Trophoblast cell (in vitro differentiated cells and primary cell): ENCODE data around the gene PLEKHG3.

ENCODE experiments used
- DNase-seq, 2 donors: peaks; one replicate each; pipeline ENCODE4 v3.0.0-alpha.2; 2016
- H2AFZ ChIP-seq: 2 replicates; pipeline ENCODE4 v1.6.1; 2013; ENCODE audit warnings: low read length, moderate library complexity, mild to moderate bottlenecking; ENCODE audit not compliant: insufficient read depth, poor library complexity
- H2AK5ac ChIP-seq: 2 replicates; pipeline ENCODE4 v1.6.1; 2013; ENCODE audit warnings: mild to moderate bottlenecking, low read length
- H2BK120ac ChIP-seq: 2 replicates; pipeline ENCODE4 v1.6.1; 2013; ENCODE audit warnings: low read length, mild to moderate bottlenecking, moderate library complexity; ENCODE audit not compliant: insufficient read depth, poor library complexity
- H2BK12ac ChIP-seq: 2 replicates; pipeline ENCODE4 v1.6.1; 2013; ENCODE audit warnings: mild to moderate bottlenecking, low read length, moderate library complexity
- H2BK5ac ChIP-seq: 2 replicates; pipeline ENCODE4 v1.6.1; 2013; ENCODE audit warnings: low read length, low read depth, moderate library complexity, mild to moderate bottlenecking; ENCODE audit not compliant: poor library complexity
- H3K14ac ChIP-seq: 2 replicates; pipeline ENCODE4 v1.6.1; 2013; ENCODE audit warnings: mild to moderate bottlenecking, low read length
- H3K18ac ChIP-seq: 2 replicates; pipeline ENCODE4 v1.6.1; 2013; ENCODE audit warnings: mild to moderate bottlenecking, low read length
- H3K23ac ChIP-seq: 2 replicates; pipeline ENCODE4 v1.6.1; 2013; ENCODE audit warnings: low read length
- H3K27ac ChIP-seq: 2 replicates; pipeline ENCODE4 v1.5.1; 2013; ENCODE audit warnings: low read depth, mild to moderate bottlenecking, inconsistent platforms, low read length, moderate library complexity
- H3K27me3 ChIP-seq: 2 replicates; pipeline ENCODE4 v1.6.1; 2013; ENCODE audit warnings: inconsistent platforms, mild to moderate bottlenecking, low read length, moderate library complexity; ENCODE audit not compliant: insufficient read depth
- H3K36me3 ChIP-seq, 2 experiments: 1 replicate in 1 of 2; 2 replicates in 1 of 2; pipeline ENCODE4 v1.6.1; 2013; ENCODE audit warnings: low read length in 2 of 2, mild to moderate bottlenecking in 2 of 2, moderate library complexity in 1 of 2; ENCODE audit not compliant: insufficient read depth in 2 of 2, control insufficient read depth in 1 of 2
- H3K4ac ChIP-seq: 2 replicates; pipeline ENCODE4 v1.6.1; 2013; ENCODE audit warnings: low read depth, mild to moderate bottlenecking, low read length, moderate library complexity
- H3K4me1 ChIP-seq, 2 experiments: 1 replicate in 1 of 2; 2 replicates in 1 of 2; pipeline ENCODE4 v1.6.1; 2013; ENCODE audit warnings: low read length in 2 of 2, mild to moderate bottlenecking in 2 of 2, moderate library complexity in 1 of 2; ENCODE audit not compliant: insufficient read depth in 2 of 2, control insufficient read depth in 1 of 2
- H3K4me2 ChIP-seq: 2 replicates; pipeline ENCODE4 v1.6.1; 2013; ENCODE audit warnings: inconsistent platforms, mild to moderate bottlenecking, low read length, moderate library complexity
- H3K4me3 ChIP-seq: 2 replicates; pipeline ENCODE4 v1.5.1; 2013; ENCODE audit warnings: mild to moderate bottlenecking, low read depth, low read length, inconsistent platforms
- H3K79me1 ChIP-seq: one replicate; pipeline ENCODE4 v1.6.1; 2013; ENCODE audit warnings: low read length
- H3K79me2 ChIP-seq: 2 replicates; pipeline ENCODE4 v1.6.1; 2013; ENCODE audit warnings: low read length, mild to moderate bottlenecking; ENCODE audit not compliant: control insufficient read depth, insufficient read depth, poor library complexity
- H3K9ac ChIP-seq: 2 replicates; pipeline ENCODE4 v1.6.1; 2013; ENCODE audit warnings: mild to moderate bottlenecking, low read length
- H3K9me3 ChIP-seq: 2 replicates; pipeline ENCODE4 v1.6.1; 2013; ENCODE audit warnings: low read depth, mild to moderate bottlenecking, control low read depth, inconsistent platforms, low read length; ENCODE audit not compliant: insufficient read depth
- H4K12ac ChIP-seq: 2 replicates; pipeline ENCODE4 v1.6.1; 2013; ENCODE audit warnings: low read depth, mild to moderate bottlenecking, low read length, moderate library complexity
- H4K8ac ChIP-seq: 2 replicates; pipeline ENCODE4 v1.6.1; 2013; ENCODE audit warnings: low read depth, mild to moderate bottlenecking, low read length, moderate library complexity
- H4K91ac ChIP-seq: one replicate; pipeline ENCODE4 v1.6.1; 2013; ENCODE audit warnings: low read depth, mild to moderate bottlenecking, low read length, moderate library complexity
- WGBS: extraction: QIAGEN DNeasy Blood & Tissue Kit; methylation state at CpG from one replicate; pipeline ENCODE4 v1.1.7; 2013; ENCODE audit warnings: missing lambda C conversion rate; ENCODE audit not compliant: insufficient read length, insufficient coverage; ENCODE audit errors: extremely low coverage; 5-methylcytosine and 5-hydroxymethylcytosine counted together

PLEKHG3 gene

DNA sequence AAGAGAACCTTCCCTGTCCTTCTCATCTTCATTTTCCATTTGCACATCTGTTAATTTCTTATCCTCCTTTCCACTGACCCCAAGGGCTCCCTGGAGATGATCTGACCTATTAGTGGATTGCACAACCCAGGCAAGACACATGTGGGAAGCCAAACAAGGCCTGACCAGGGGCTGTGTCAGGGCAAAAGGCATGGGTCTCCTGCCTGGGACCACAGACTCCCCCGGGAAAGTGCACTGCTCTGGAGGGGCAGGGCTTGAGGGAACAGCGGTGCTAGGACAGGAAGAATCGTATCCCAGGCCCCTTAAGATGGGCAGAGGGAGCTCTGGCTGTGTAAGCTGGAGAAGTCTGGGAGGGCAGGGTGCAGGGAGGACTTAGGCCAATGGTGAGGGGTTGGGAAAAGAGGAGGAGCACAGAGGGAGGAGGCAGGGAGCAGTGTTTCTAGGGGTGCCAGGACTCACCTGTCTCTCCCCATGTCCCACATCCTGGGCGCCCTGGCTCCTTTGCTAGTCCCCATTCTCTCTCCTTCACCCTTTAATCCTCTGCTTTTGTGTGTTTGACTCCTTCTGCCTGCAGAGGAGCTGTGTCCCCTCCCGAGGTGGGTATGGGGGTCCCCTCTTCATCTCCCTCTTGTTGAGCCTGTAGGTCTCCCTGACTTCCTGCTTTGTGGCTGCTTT, 25.3 kb downstream of the PLEKHG3 start:
- Histone ChIP-seq H3K18ac (peak overlapping the region; percentile 81), H2BK12ac (no peak overlapping the region), H3K79me2 (peaks cover 13% of the 10 kb centered on the region), H3K4me3 (no peak overlapping the region), H3K23ac (no peak overlapping the region), H4K91ac (no peak overlapping the region), H2AFZ (no peak overlapping the region), H4K8ac (peak overlapping the region; percentile 26), H3K36me3 (peaks cover 59 to 64% of the 10 kb centered on the region in 2 experiments), H4K12ac (peak overlapping the region; percentile 27), H3K4me1 (peaks cover 21 to 30% of the 10 kb centered on the region in 2 experiments), H2BK5ac (peak overlapping the region; percentile 18), H3K4ac (peak overlapping the region; percentile 27), H2BK120ac (peak overlapping the region; percentile 28), H3K27ac (no peak overlapping the region), H3K27me3 (no peaks in the 10 kb centered on the region), H3K14ac (peak overlapping the region; percentile 33), H3K79me1 (peaks cover 11% of the 10 kb centered on the region), H3K4me2 (no peak overlapping the region), H2AK5ac (no peak overlapping the region), H3K9ac (no peak overlapping the region), H3K9me3 (no peaks in the 10 kb centered on the region)
- WGBS = no CpG with 5 or more reads among the region's 5 CpGs
- DNase-seq = no peak

GRCh38 chr14:64730061-64730440, 25.8 kb downstream of the PLEKHG3 start:
- Histone ChIP-seq H3K36me3 (peaks cover 62 to 66% of the 10 kb centered on the region in 2 experiments), H2BK5ac (no peak overlapping the region)
- no CpG with 5 or more reads among the region's 1 CpG for WGBS

DNA sequence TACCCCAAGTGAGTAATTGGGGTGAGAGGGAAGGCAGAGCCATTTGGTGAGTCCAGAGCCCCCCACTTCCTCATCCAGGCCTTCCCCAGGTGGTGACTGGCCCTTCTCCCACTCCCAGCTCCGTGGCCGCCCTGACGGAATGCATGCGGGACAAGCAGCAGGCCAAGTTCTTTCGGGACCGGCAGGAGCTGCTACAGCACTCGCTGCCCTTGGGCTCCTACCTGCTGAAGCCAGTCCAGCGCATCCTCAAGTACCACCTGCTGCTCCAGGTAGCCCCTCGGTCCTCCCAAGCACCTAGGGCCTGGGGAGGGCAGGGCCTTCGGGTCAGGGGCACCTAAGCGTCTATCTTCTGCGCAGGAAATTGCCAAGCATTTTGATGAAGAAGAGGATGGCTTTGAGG, 26.5 kb downstream of the PLEKHG3 start:
- H2BK12ac ChIP-seq = no peak overlapping the region
- no peak overlapping the region for H3K18ac ChIP-seq
- peaks cover 9% of the 10 kb centered on the region for H3K79me1 ChIP-seq
- no peak overlapping the region for H3K27ac ChIP-seq
- peaks cover 9% of the 10 kb centered on the region for H3K79me2 ChIP-seq
- H3K4me2 ChIP-seq = no peak overlapping the region
- peaks cover 65 to 70% of the 10 kb centered on the region in 2 experiments for H3K36me3 ChIP-seq
- no peaks in the 10 kb centered on the region for H3K27me3 ChIP-seq
- no peak overlapping the region for H4K91ac ChIP-seq
- no peak overlapping the region for H2AFZ ChIP-seq
- WGBS = no CpG with 5 or more reads among the region's 12 CpGs
- no peak overlapping the region for H4K12ac ChIP-seq
- H3K4me1 ChIP-seq = peaks cover 16 to 19% of the 10 kb centered on the region in 2 experiments
- no peak overlapping the region for H3K4me3 ChIP-seq
- H3K9me3 ChIP-seq = no peaks in the 10 kb centered on the region
- no peak overlapping the region for H3K14ac ChIP-seq
- H2BK120ac ChIP-seq = no peak overlapping the region
- no peak overlapping the region for H3K23ac ChIP-seq
- H3K4ac ChIP-seq = no peak overlapping the region
- DNase-seq = no peak
- H4K8ac ChIP-seq = no peak overlapping the region
- no peak overlapping the region for H2BK5ac ChIP-seq
- H2AK5ac ChIP-seq = no peak overlapping the region
- no peak overlapping the region for H3K9ac ChIP-seq

More at GRCh38 chr14:64730061-64730440, 25.8 kb downstream of the PLEKHG3 start:
- H2AK5ac ChIP-seq = no peak overlapping the region
- peak overlapping the region; percentile 20 for H2BK12ac ChIP-seq
- H3K79me2 ChIP-seq = peaks cover 11% of the 10 kb centered on the region
- no peak overlapping the region for H3K9ac ChIP-seq
- no peak overlapping the region for H3K4me3 ChIP-seq
- H3K14ac ChIP-seq = peak overlapping the region; percentile 33
- H3K27me3 ChIP-seq = no peaks in the 10 kb centered on the region
- H3K4me2 ChIP-seq = no peak overlapping the region
- H3K23ac ChIP-seq = no peak overlapping the region
- H3K18ac ChIP-seq = peak overlapping the region; percentile 81
- DNase-seq = no peak
- H2BK120ac ChIP-seq = no peak overlapping the region
- H3K4me1 ChIP-seq = peaks cover 19 to 26% of the 10 kb centered on the region in 2 experiments
- no peak overlapping the region for H4K91ac ChIP-seq
- H3K9me3 ChIP-seq = no peaks in the 10 kb centered on the region
- peaks cover 11% of the 10 kb centered on the region for H3K79me1 ChIP-seq
- no peak overlapping the region for H4K8ac ChIP-seq
- H3K27ac ChIP-seq = no peak overlapping the region
- H4K12ac ChIP-seq = no peak overlapping the region
- H2AFZ ChIP-seq = no peak overlapping the region
- no peak overlapping the region for H3K4ac ChIP-seq

- no peak overlapping the region for H2BK120ac ChIP-seq
- H3K79me2 ChIP-seq = peaks cover 5% of the 10 kb centered on the region
- H3K27ac ChIP-seq = no peak overlapping the region
- no peak overlapping the region for H3K18ac ChIP-seq
- WGBS = no CpG with 5 or more reads among the region's 15 CpGs
- H3K27me3 ChIP-seq = no peaks in the 10 kb centered on the region
- H3K4me3 ChIP-seq = no peak overlapping the region
- no peak overlapping the region for H2BK12ac ChIP-seq
- no peak overlapping the region for H4K91ac ChIP-seq
- H2AK5ac ChIP-seq = no peak overlapping the region
- no peaks in the 10 kb centered on the region for H3K9me3 ChIP-seq
- H3K79me1 ChIP-seq = peaks cover 9% of the 10 kb centered on the region
- no peak overlapping the region for H3K23ac ChIP-seq
- H3K4ac ChIP-seq = no peak overlapping the region
- no peak overlapping the region for H3K9ac ChIP-seq
- H2AFZ ChIP-seq = no peak overlapping the region
- H3K4me2 ChIP-seq = no peak overlapping the region
- no peak overlapping the region for H4K12ac ChIP-seq
- peaks cover 12 to 15% of the 10 kb centered on the region in 2 experiments for H3K4me1 ChIP-seq
- no peak for DNase-seq
- no peak overlapping the region for H4K8ac ChIP-seq
- no peak overlapping the region for H2BK5ac ChIP-seq
- H3K36me3 ChIP-seq = peaks cover 68 to 74% of the 10 kb centered on the region in 2 experiments
- H3K14ac ChIP-seq = no peak overlapping the region
Observed at GRCh38 chr14:64731141-64731581, 26.9 kb downstream of the PLEKHG3 start.
